ENCODE data around the gene UBE3C.

The UBE3C gene

DNA sequence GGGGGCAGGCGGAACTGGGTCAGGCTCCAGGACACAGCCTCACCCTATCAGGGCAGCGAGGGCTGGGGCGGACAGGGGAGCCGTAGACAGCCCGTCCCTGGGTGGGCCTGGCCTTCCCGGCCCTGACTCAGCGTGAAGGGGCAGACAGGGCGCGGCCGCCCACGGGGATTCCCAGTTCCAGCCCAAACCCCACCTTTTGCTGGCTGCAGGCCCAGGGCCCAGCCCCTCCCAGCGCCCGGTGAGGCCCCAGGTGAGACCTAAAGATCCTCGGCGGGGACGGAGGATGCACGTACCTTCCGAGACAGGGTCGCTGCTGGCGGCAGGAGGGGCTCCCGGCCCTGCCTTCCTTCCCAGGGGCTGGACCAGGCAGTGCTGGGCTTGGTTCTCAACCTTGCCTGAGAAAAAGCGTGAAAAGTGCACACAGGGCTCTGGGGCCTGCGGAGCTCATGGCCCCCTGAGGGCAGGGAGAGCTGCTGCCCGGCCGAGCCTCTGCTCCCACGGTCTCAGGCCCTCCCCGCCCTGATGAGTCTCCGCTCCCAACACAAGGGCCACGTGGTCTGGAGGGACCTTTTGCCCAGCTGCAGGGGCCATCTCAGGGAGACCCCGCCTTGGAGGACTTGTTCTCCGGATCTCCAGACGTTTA is 154.2 kb downstream of the UBE3C start:
- DNase-seq (ENCODE audit: low spot score): peak; percentile 77

DNA sequence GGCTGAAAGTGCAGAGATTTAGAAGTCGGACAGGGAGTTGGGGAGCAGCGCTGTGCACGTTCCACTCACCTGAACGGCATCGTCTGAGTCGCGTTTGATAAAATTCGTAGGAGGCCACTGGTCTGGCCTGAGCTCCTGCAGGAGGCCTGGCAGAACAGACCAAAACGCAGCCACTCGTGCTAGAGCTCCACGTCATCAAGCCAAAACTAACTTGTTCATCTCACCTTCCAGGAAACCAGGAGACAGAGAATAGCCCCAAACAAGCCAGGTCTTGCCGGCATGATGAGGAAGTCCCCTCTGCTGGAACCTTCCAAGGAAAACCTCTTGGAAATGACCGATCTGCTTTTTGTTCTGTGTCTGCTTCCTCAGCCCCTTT is 154.7 kb downstream of the UBE3C start:
- DNase-seq (ENCODE audit: low spot score): no peak

DNA sequence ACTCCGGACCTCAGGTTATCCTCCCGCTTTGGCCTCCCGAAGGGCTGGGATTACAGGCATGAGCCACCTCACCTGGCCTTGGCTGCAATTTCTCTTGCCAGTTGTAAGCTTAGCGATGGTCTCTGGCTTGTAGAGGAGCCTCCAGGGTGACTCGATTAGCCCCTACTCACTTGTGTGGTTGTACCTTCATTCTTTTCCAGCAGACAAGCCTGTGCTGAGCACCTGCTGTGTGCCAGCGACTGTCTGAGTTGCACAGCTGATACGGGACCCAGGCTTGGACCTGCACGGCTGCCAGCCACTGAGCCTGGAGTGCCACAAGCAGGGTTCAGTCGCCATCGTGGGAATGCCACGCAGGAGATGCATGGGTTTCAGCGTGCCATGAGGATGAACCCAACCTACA is 156.0 kb downstream of the UBE3C start:
- DNase-seq (ENCODE audit: low spot score): no peak

DNA sequence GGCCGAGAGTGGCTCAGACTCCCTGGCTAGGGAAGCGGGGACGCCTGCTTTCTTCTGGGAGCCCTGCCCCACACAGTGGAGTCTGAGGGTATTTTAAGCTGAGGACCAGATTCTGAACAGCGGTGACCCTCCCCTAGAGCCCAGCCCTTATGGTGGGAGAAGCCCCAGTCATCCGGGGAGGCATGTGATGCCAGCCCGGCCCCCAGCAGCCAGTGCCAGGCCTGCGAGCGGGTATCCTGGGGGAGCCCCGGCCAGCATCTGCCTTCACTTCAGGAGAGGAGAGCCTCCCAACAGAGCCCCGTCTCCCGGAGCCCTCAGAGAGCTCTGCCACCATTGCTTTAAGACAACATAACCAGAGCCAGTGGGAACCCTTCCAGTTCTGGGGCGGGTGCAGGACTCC is 156.6 kb downstream of the UBE3C start:
- DNase-seq (ENCODE audit: low spot score): no peak

DNA sequence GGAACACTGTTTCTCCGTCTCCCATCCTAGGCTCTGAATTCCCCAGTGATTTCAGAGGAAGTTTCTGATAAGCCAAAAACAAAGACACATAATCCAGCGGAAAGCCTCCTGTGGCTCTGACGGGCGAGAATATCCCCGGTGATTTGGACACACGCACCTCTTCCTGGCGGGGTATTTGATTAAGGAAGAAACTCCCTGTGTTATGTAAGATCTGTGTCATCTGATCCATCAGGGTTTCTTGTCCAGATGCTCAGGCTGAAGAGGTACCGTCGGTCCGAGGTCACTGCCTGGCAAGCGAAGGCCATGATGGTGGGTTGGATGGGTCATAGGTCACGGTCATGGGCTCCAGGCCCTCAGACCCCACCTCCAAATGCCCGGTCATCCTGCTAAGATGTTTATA is 158.5 kb downstream of the UBE3C start:
- no peak for DNase-seq (ENCODE audit: low spot score)

DNA sequence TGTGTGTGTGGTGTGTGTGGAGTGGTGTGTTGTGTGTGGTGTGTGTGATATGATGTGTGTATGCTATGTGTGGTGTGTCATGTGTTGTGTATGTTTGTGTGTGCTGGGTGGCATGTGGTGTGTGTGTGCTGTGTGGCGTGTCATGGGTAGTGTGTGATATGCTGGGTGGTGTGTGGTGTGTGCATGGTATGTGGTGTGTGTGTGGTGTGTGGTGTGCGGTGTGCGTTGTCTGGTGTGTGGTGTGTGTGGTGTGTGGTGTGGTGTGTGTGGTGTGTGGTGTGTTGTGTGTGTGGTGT is 160.5 kb downstream of the UBE3C start:
- DNase-seq (ENCODE audit: low spot score): no peak

DNA sequence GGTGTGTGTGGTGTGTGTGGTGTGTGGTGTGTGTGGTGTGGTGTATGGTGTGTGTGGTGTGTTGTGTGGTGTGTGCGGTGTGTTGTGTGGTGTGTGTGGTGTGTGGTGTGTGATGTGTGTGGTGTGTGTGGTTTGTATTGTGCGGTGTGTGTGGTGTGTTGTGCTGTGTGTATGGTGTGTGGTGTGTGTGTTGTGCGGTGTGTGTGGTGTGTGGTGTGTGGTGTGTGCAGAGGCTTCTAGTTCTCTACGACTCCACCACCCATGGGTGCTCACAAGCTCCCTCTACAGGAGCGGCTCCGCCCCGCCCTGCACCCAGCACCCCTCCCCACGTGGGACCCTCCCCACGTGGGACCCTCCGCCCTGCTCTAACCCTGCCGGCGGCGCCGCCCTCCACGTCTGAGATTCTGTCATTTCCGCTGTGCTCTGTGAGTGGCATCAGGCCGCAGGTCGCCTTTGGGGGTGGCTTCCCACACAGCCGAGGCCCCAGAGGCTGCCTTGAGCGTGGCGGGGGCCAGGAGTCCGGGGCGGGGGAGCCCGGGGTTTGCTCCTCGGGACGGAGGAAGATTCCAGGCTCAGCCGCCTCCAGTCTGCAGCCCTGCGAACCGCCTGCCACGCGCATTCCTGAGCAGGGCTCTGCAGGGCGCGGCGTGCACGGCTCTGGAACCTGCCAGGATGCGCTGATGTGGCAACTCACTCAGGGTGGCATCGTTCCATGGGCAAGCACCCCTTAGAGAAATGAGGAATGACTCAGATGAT is 161.1 kb downstream of the UBE3C start:
- DNase-seq (ENCODE audit: low spot score): peak; percentile 73

DNA sequence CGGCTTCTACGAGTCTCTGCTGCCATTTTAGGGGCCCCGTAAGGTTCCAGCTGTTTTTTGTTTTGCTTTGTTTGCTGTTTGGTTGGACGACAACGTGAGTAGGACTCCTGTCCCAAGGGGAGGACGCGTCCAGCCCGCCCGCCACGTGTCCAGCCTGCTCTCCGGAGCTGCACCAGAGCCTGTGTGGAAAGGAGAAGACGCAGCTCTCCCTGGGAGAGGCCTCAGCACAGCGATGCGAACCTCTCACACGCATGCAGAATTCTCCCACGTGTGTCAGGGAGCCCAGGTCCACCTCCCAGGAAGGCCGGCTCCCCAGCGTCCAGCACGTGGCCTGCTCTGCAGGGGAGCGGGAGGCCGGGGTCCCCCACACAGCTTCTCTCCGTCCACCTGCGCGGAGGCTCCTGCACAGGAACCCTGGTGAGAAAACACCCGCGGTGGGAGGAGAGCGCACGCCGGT is 161.7 kb downstream of the UBE3C start:
- no peak for DNase-seq (ENCODE audit: low spot score)

DNA sequence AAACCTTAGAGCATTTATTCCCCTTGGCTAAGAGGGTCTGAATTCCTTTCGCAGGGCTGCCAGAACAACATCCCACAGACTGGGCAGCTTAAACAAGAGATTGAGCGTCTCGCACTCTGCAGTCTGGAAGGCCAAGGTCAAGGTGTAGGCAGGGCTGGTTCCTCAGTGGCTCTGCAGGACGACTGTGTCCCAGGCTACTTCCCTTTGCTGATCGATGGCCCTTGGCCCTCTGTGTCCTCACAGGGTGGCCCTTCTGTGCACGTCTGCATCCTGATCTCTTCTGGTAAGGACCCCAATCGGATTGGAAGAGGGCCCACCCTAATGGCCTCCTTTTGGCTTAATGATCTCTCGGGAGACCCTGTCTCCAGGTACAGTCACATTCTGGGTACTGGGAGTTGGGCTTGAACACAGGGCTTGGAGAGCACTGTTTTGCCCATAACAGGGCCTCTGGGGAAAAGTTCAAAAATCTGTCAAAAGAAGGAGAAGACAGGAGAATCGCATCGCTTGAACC is 162.9 kb downstream of the UBE3C start:
- no peak for DNase-seq (ENCODE audit: low spot score)

DNA sequence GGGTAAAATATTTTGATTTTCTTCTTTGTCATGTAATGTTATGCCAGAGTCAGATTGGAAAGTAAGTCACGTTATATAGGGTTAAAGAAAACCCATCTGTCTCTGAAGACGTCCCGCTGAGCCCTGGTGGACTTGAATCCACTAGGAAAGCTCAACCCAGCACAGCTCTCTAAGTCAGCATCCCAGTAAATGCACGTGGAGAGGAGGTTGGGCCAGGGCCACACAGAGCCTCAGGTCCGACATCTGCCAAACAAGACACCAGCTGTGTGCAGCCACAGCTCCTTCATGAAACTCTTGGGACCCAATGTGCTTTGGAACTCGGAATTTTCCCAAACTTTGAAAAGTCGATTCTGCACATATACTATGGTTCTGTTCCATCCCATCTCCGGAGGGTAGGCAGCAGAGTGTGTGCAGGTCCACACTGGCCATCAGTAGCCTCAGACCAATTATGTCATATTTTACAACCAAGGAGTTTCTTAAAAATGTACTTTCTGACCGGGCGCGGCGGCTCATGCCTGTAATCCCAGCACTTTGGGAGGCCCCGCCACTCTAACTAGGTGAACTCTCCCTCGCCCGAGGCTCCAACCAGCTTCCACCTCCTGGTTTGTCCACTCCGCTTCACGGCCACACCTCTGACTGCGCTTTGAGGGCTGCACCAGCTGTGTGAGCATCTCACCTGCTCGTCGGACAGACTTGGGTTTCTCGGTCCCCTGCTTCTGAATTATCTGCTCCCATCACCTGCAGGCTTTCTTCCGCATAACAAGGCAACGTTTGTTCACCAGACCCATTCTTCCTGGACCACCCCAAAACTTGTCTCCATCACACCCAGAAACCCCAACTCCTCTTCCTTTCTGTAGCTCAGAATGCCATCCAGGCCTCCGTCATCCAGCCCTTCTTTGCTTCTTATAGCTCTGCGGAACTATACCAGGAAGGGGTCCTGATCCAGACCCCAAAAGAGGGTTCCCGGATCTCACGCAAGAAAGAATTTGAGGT is 168.4 kb downstream of the UBE3C start:
- no peak for DNase-seq (ENCODE audit: low spot score)

DNA sequence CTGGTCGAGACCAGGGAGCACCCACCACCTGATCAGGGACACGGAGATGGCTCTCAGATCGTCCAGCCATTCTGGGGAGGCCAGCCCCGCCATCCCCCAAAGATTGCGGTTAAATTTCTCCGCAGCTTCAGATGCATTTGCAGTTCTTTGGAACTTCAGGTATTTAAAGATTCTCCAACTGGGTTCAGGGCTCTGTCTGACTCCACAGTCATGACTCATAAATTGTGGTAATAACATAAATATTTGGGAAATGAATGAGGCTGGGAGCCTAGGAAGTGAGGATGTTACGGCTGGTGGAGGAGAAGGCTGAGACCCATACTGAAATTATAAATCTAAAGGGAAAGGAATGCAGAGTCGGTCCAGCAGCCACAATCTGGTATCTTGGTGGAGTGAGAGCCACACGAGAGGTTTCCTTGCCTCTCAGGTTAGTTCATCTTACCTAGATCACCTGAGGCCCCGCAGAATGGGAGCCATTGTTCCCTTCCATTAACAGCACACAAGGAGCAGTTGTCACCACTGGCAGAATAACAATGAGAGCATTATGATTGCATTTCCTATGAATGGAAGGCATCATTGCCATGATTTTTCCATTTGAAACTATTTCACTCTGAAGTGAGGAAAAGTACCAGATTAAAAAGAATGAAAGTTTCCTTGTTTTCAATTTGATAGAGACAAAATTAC is 171.4 kb downstream of the UBE3C start:
- DNase-seq (ENCODE audit: low spot score): peak; percentile 59

DNA sequence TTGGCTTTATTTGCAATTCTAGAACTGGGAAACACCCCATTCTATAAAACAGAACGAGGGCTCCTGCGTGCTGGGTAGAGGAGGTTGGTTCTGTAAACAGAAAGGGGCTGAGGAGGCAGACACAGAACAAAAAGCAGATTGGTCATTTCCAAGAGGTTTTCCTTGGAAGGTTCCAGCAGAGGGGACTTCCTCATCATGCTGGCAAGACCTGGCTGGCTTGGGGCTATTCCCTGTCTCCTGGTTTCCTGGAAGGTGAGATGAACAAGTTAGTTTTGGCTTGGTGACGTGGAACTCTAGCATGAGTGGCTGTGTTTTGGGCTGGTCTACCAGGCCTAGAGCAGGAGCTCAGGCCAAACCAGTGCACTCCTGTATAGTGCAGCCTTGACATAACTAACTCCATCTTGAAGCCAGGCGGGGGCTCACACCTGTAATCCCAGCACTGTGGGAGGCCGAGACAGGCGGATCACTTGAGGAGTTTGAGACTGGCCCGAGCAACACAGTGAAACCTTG is 172.0 kb downstream of the UBE3C start:
- no peak for DNase-seq (ENCODE audit: low spot score)

DNA sequence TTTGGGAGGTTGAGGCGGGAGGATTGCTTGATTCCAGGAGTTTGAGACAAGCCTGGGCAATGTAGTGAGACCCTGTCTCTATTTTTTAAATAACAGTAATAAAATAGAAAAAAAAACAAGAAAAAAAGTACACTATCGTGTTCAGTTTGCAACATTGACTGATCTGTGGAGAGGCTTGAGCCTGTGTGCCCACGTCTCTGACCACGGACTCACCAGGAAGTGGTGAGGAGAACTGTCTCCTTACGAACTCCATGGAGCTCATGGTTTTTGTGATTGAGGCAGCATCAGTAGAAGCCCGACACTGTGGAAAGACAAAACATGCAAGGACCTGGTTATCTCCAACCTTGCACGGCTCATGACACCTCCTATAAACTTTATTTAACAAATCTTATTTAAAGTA is 174.2 kb downstream of the UBE3C start:
- no peak for DNase-seq (ENCODE audit: low spot score)

DNA sequence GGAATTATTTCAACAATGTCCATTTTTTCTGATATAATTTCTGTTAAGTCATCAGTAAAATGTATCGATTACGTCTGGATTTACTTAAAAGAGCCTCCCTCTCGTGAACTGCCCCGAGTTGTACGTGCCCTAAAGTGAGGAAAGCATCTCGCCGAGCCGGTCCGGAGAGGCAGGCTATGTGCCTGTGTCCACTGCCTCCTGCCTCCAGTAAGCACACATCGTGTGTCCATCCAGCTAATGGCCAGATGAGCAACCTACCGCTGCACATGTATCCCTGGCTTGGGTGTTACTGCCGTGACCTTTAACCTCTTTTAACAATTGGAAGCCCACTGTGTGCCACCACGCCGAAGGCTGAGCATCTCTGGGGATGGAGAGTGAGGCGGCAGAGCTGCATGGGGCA is 174.9 kb downstream of the UBE3C start:
- DNase-seq (ENCODE audit: low spot score): no peak

DNA sequence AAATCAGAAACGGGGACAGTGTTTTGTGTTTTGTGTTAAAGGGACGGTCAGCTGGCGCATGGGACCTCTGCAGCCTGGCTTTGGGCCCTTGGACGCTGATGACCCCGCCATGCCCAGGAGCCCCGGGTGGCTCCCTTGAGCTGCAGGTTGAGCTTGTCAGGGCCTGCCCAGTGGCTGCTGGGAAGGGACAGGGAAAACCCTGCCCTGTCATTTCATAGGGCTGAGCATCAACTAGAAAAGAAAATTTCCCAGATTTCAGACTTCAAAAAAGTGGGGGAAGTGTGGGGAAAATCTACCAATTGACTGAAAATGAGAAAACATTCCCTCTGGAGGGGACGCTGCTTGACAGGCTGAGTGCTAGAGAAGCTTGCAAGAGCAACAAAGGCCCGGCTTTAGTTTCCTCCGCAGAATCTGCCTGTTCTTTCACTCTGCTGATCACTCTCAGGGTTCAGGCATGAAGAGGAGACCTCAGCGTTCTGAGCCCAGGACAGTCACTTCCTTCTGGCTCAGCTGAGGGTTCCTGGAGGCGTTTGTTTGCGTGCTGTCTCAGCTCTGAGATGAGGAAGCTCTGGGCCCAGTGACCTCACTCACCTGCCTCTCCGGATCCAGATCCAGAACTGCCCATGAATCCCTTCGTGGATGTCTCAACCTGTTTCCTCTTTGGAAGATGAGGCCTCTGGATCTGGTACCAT is 179.4 kb downstream of the UBE3C start:
- no peak for DNase-seq (ENCODE audit: low spot score)

Measured in LoVo (cell line).